Fibroblast of upper back skin (primary cell): ENCODE results near the gene ZNF513.
A peak's percentile ranks its signal among the peaks of the same experiment; 100 is the strongest.

Experiments used
- DNase-seq: peaks from one replicate; pipeline ENCODE4 v3.0.0-alpha.2; 2013

ZNF513 gene

GRCh38 chr2:27381577-27382181 lies 1.1 kb upstream of the ZNF513 start:
- no peak for DNase-seq

- DNase-seq = peak; percentile 25
Measured at GRCh38 chr2:27379836-27380625, 503 bp downstream of the ZNF513 start.

GRCh38 chr2:27379383-27379835 lies 1.1 kb downstream of the ZNF513 start:
- DNase-seq = no peak

- no peak for DNase-seq
Measured at GRCh38 chr2:27378809-27379290, 1.7 kb downstream of the ZNF513 start.

DNA sequence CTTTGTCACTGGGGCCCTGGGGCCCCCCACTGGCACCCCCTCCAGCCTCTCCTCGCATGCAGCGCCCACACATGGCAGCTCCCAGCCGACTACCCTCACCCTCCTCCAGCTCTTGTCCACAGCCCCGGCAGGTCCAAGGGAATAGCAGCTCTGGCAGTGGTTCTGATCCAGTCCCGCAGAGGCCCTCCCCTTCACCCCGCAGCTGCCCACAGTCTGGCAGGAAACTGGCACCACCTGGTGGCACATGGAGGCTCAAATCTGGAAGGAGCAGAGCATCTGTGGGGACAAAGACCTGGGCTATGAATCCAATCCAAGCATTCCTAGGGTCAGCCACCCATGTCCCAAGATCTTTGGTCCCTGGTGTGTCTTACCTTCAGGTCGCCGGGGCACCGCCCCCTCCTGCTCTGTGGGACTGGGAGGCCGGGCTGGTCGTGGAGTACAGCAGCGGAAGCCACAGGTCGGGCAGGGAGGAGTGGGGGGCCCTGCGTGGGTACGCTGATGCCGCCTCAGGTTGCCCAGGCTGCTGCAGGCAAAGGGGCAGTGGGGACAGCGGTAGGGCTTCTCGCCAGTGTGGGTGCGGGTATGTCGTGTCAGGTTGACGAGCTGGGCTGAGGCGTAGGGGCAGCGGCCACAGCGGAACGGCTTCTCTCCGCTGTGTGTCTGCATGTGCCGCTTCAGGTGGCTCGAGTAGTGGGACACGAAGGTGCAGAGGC lies 2.3 kb downstream of the ZNF513 start:
- DNase-seq = no peak

DNA sequence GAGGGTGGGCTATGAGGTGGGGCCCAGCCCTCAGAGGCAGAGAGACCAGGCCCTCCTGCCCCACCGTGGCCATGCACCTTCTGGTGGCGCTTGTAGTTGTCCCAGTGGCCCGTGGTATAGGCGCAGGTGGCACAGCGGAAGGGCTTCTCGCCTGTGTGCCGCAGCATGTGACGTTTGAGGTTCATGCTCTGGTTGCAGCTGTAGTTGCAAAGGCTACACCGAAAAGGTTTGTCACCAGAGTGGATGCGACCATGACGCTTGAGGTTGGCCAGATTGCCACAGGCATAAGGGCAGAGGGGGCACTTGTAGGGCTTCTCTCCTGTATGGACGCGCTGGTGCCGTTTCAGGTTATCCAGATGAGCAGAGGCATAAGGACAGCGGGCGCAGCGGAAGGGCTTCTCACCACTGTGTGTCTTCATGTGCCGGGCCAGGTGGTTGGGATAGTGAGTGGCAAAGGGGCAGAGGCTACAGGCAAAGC lies 2.9 kb downstream of the ZNF513 start:
- DNase-seq = no peak

- DNase-seq = no peak
Measured at GRCh38 chr2:27376866-27377617, 3.5 kb downstream of the ZNF513 start.

DNA sequence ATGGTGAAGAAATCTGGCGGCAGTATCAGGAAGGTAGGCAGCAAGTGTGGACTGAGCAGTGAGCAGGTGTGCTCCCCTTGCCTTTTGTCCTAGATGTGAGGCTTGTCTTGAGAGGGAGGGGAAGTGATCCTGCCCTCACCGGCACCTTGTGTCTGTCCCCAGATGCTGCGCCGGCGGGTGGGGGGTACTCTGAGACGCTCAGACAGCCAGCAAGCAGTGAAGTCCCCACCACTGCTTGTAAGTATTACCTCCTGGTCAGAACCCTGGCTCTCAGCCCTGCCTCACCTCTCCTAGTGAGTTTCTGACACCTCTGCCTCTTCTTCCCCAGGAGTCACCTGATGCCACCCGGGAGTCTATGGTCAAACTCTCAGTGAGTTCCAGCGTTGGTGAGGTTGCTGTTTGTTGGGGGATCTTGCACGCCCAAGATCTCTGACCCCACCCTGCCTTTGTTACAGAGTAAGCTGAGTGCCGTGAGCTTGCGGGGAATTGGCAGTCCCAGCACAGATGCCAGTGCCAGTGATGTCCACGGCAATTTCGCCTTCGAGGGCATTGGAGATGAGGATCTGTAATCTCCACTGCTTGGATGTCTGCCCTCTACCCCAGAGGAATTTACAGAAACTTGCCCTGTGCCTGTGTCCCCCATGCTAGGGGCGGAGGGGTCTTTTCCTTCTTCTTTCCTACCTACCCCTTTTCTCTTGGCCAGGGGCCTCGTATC lies 4.2 kb downstream of the ZNF513 start:
- DNase-seq = no peak

- DNase-seq = no peak
Measured at GRCh38 chr2:27375513-27376099, 4.9 kb downstream of the ZNF513 start.

GRCh38 chr2:27373567-27373966 lies 7.0 kb downstream of the ZNF513 start:
- DNase-seq = no peak

- no peak for DNase-seq
Measured at GRCh38 chr2:27372937-27373336, 7.6 kb downstream of the ZNF513 start.

DNA sequence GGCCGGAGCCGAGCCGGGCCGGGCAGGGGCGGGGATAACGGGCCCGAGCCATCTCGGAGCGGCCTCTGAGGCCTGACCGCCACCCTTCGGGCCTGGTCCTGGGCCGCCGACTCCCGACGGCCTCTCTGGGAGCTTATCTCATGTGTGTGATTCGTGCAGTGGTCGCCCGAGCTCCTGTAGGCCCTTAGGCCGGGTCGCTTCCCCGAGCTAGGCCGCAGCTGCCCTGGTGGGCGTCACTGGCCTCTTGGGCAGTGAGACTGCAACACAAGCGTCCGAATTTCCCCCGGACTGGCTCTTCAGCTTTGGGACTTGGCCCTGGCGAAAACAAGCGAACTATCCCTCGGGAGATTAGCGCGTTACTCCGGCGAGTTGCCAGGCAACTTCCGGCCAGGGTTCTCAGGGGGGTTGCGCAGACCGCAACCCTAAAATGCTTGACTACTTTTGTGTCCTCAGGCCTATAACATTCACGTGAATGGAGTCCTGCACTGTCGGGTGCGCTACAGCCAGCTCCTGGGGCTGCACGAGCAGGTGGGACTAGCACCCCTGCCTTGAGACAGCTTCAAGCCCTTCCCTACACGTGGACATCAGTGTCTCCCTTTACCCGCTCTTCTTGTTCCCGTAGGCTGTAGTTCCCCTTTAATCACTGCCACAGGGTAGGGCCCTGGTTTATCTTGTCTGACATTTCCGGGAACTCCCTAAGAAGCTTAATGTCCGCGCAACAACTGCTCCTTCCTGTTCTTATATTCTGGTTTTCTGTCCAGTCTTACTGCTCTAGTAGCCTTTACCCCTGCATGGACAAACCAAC lies 9.5 kb downstream of the ZNF513 start:
- DNase-seq = peak; percentile 46

DNA sequence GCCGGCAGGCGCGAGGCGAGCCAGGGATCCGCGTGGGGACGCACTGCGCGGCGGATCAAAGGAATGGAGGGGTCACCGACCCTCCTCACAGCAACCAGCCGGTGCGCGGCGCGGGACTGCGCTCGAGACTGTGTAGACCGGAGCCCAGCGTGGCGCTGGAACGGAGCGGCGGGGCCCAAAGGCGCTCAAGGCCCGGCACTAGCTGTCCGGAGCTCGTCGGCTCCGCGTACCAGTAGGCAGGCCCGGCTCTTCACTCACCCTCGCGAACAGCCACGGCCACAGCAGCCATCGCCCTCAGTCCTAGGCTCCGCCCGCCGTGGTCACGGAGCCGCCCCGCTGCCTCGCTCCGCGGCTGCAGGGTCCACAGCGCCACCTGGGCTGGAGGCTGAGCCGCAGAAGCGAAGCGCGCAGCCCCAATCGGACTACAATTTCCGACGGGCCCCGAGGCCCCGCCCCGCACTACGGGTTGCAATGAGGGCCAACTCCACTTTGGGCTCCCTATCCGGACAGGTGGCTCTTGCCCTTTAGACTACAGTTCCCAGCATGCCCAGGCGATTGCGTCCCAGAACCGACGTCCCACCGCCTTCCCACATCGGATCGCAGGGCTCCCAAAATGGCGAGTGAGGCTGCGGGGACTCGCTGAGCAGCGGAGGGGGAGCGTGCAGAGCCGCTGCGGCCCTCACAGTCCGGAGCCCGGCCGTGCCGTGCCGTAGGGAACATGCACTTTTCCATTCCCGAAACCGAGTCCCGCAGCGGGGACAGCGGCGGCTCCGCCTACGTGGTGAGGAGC lies 10.3 kb downstream of the ZNF513 start, which contains the start of the genes EIF2B4 and SNX17:
Gene EIF2B4 (minus strand): TSS at position 313 of the 790 bp plus-strand sequence. CDS start 24 bp downstream, at position 289.
Gene SNX17 (plus strand): TSS at position 591 of the 790 bp plus-strand sequence. CDS start 128 bp downstream, at position 719.
- peak; percentile 99 for DNase-seq

DNA sequence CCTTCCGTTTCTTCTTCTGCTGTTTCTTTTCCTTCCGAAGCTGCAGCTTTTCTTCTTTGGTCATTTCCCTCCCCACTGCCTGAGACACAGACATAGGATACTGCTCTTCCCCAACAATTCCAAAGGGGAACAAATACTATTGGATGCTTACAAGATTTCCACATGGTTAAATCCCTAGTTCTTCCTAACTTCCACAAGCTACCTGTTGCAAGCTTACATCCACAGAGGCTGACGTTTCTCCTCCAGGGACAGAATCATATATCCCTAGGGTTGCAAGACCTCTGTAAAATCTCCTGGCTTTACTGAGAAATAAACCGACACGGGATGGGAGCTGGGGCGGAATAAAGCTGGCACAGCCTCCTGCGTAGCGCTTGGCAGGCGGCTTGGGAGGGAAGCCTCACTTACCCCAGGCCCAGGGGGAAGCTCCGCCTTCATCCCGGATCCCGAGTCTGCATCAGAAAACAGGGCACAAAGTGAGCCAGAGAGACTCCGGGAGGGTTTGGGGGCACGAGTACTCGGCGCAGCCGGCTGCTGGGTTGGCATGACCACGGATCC lies 11.0 kb downstream of the ZNF513 start:
- peak; percentile 40 for DNase-seq

DNA sequence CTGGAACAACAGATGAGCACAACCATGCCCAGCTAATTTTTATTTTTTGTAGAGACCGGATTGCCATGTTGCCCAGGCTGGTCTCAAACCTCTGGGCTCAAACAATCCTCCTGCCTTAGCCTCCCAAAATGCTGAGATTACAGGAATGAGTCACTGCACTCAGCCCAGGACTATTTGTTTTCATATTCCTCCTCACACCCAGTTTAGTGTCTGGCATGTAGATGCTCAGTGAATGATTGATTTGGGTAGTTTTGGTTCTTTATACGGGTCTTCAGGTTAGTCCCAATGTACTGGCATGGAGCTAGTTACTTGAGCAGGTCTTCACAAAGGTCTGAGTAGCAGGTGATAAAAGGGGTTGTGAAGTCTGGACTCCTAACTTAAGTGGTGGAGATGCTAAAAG lies 16.6 kb downstream of the ZNF513 start:
- DNase-seq = no peak

GRCh38 chr2:27362678-27363420 lies 17.7 kb downstream of the ZNF513 start:
- no peak for DNase-seq

GRCh38 chr2:27356382-27357181 lies 24.0 kb downstream of the ZNF513 start, which contains the start of gene GTF3C2:
GTF3C2 (minus strand) TSS chr2:27356764; CDS start chr2:27343554, 13,210 bp downstream.
- peak; percentile 98 for DNase-seq

DNA sequence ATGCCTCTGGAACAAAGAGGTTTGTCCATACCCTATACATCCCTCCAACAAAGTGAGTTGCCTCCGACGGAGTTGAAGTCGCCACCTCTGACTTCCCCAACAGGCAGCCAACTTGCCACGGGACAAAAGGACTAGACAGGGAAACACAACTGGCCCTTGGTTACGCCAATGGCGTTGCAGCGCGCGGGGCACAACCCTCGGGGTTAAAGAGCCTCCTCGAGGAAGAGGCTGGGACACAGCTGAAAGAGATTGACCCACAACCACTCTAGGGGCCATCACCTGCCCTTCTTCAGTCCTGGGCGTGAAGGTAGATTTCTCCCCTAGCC lies 24.5 kb downstream of the ZNF513 start:
- peak; percentile 31 for DNase-seq
